Measurements from ENCODE around the gene F11. TPM values are rescaled to one million over a fixed set of nuclear protein-coding genes. Genes with fewer than 3 reads are reported as not detected.

The F11 gene
- total RNA-seq, result 1 to 10 TPM in 1 of 4 donors, not detected in 3; 2.0 TPM

- Histone ChIP-seq H3K36me3 (no peaks in the 10 kb centered on the region), H3K27ac (no peak within 1 kb of the TSS), H3K27me3 (no peaks in the 10 kb centered on the region), H3K9me3 (no peaks in the 10 kb centered on the region), H3K4me3 (no peak within 1 kb of the TSS), H3K4me1 (no peaks in the 10 kb centered on the region)
- no peak for DNase-seq (ENCODE audit: low spot score in 2 of 2)
- no peak for TF ChIP-seq POLR2A (IDR thresholded peaks at IDR 0.05)
- no peak for TF ChIP-seq CTCF (IDR thresholded peaks at IDR 0.05)
- no peak for TF ChIP-seq EP300 (IDR thresholded peaks at IDR 0.05)
- 57 to 62% methylated on average over 10 of the region's 10 CpGs for whole genome bisulfite sequencing, 2 donors
Observed at GRCh38 chr4:186265683-186266652, at the start of gene F11. F11 (plus strand) TSS chr4:186266189; CDS start chr4:186267137, 948 bp downstream.

GRCh38 chr4:186216465-186217024, 49.4 kb upstream of the F11 start:
- TF ChIP-seq EP300 (IDR thresholded peaks at IDR 0.05), result no peak
- H3K4me3 ChIP-seq, result no peak overlapping the region
- no peaks in the 10 kb centered on the region for H3K9me3 ChIP-seq
- H3K36me3 ChIP-seq, result peaks cover 0 to 15% (median 0%) of the 10 kb centered on the region in 3 donors
- H3K27me3 ChIP-seq, result no peaks in the 10 kb centered on the region
- peaks cover 0 to 8% (median 0%) of the 10 kb centered on the region in 4 donors for H3K4me1 ChIP-seq
- no peak overlapping the region for H3K27ac ChIP-seq
- no peak for DNase-seq (ENCODE audit: low spot score in 2 of 2)
- WGBS, 2 donors, result 37 to 39% methylated on average over 8 of the region's 8 CpGs

GRCh38 chr4:186217733-186218293, 48.2 kb upstream of the F11 start:
- no peak for DNase-seq (ENCODE audit: low spot score in 2 of 2)
- Histone ChIP-seq H3K4me1 (peaks cover 0 to 8% (median 0%) of the 10 kb centered on the region in 4 donors), H3K9me3 (no peaks in the 10 kb centered on the region), H3K36me3 (peaks cover 0 to 3% (median 0%) of the 10 kb centered on the region in 3 donors), H3K27me3 (no peaks in the 10 kb centered on the region), H3K4me3 (no peak overlapping the region), H3K27ac (no peak overlapping the region)
- TF ChIP-seq EP300 (IDR thresholded peaks at IDR 0.05) (no peak), POLR2A (IDR thresholded peaks at IDR 0.05) (no peak), CTCF (IDR thresholded peaks at IDR 0.05) (no peak)
- WGBS, 2 donors, result 69 to 96% methylated on average over 1 of the region's 1 CpG

GRCh38 chr4:186221624-186222023, 44.4 kb upstream of the F11 start:
- TF ChIP-seq EP300 (IDR thresholded peaks at IDR 0.05) (no peak), CTCF (IDR thresholded peaks at IDR 0.05) (no peak), POLR2A (IDR thresholded peaks at IDR 0.05) (no peak)
- H3K27me3 ChIP-seq, result no peaks in the 10 kb centered on the region
- DNase-seq (ENCODE audit: low spot score in 2 of 2), result no peak
- 77 to 89% methylated on average over 1 of the region's 1 CpG for WGBS, 2 donors
- peaks cover 0 to 28% (median 3%) of the 10 kb centered on the region in 4 donors for H3K9me3 ChIP-seq
- peaks cover 0 to 18% (median 0%) of the 10 kb centered on the region in 3 donors for H3K36me3 ChIP-seq
- H3K4me1 ChIP-seq, result peaks cover 0 to 6% (median 0%) of the 10 kb centered on the region in 4 donors
- no peak overlapping the region for H3K4me3 ChIP-seq
- H3K27ac ChIP-seq, result no peak overlapping the region

GRCh38 chr4:186225848-186226247, 40.1 kb upstream of the F11 start:
- H3K4me3 ChIP-seq, result no peak overlapping the region

More at GRCh38 chr4:186225848-186226247, 40.1 kb upstream of the F11 start:
- H3K9me3 ChIP-seq, result peaks cover 0 to 28% (median 3%) of the 10 kb centered on the region in 4 donors
- TF ChIP-seq EP300 (IDR thresholded peaks at IDR 0.05) (no peak), POLR2A (IDR thresholded peaks at IDR 0.05) (no peak), CTCF (IDR thresholded peaks at IDR 0.05) (no peak)
- H3K27me3 ChIP-seq, result no peaks in the 10 kb centered on the region
- H3K27ac ChIP-seq, result no peak overlapping the region
- H3K4me1 ChIP-seq, result peaks cover 0 to 3% (median 0%) of the 10 kb centered on the region in 4 donors
- peaks cover 0 to 18% (median 0%) of the 10 kb centered on the region in 3 donors for H3K36me3 ChIP-seq
- DNase-seq (ENCODE audit: low spot score in 2 of 2), result no peak

Measured in tibial nerve (tissue), 4 donors.